ENCODE data around the gene STX7. TPM values are rescaled to one million over a fixed set of nuclear protein-coding genes. Genes with fewer than 3 reads are reported as not detected.

STX7 gene
- total RNA-seq, 4 donors from 2014 or later: 23.7 to 34.1 (median 26.8) TPM

GRCh38 chr6:132506869-132507808, 5.8 kb downstream of the STX7 start:
- Histone ChIP-seq H3K4me1 (peaks cover 16 to 50% (median 17%) of the 10 kb centered on the region in 3 donors), H3K36me3 (peaks cover 2 to 21% (median 4%) of the 10 kb centered on the region in 3 donors)

DNA sequence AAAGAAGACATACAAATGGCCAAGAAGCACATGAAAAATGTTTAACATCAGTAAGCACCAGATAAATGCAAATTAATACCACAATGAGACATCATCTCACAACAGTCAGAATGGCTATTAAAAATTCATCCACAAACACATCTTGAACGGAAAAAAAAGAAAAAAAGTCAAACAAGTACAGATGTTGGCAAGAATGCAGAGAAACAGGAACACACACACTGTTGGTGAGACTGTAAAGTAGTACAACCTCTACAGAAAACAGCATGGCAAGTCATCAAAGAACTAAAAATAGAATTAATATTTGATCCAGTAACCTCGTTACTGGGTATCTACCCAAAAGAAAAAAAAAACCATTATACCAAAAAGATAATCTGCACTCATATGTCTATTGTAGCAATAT, 6.5 kb downstream of the STX7 start:
- H3K9me3 ChIP-seq: no peaks in the 10 kb centered on the region
- 40 to 58% methylated on average over 2 of the region's 2 CpGs for WGBS, 2 donors
- peaks cover 6 to 28% (median 8%) of the 10 kb centered on the region in 3 donors for H3K36me3 ChIP-seq
- intact Hi-C loops (cut with DNase I): no loop called here
- H3K4me1 ChIP-seq: peaks cover 11 to 43% (median 16%) of the 10 kb centered on the region in 3 donors
- H3K27me3 ChIP-seq: no peaks in the 10 kb centered on the region
- no peak overlapping the region for H3K27ac ChIP-seq
- H3K4me3 ChIP-seq: no peak overlapping the region
- TF ChIP-seq CTCF (IDR thresholded peaks at IDR 0.05): no peak
- TF ChIP-seq POLR2A (IDR thresholded peaks at IDR 0.05): no peak
- no peak for DNase-seq

More at GRCh38 chr6:132506869-132507808, 5.8 kb downstream of the STX7 start:
- no peak overlapping the region for H3K4me3 ChIP-seq
- no peak for DNase-seq
- H3K27ac ChIP-seq: no peak overlapping the region
- intact Hi-C loops (cut with DNase I): no loop called here
- TF ChIP-seq CTCF (IDR thresholded peaks at IDR 0.05) (no peak), POLR2A (IDR thresholded peaks at IDR 0.05) (no peak)
- H3K9me3 ChIP-seq: no peaks in the 10 kb centered on the region
- H3K27me3 ChIP-seq: no peaks in the 10 kb centered on the region
- WGBS, 2 donors: 93 to 96% methylated on average over 5 of the region's 5 CpGs

GRCh38 chr6:132505158-132505557, 7.8 kb downstream of the STX7 start:
- Histone ChIP-seq H3K36me3 (peaks cover 6 to 41% (median 8%) of the 10 kb centered on the region in 3 donors), H3K4me1 (peaks cover 6 to 39% (median 8%) of the 10 kb centered on the region in 3 donors), H3K9me3 (no peaks in the 10 kb centered on the region), H3K27me3 (no peaks in the 10 kb centered on the region), H3K4me3 (no peak overlapping the region), H3K27ac (peak overlapping the region in 1 of 4 donors; percentile 22)
- no peak for TF ChIP-seq CTCF (IDR thresholded peaks at IDR 0.05)
- no peak for TF ChIP-seq POLR2A (IDR thresholded peaks at IDR 0.05)
- 88 to 100% methylated on average over 1 of the region's 1 CpG for WGBS, 2 donors
- no peak for DNase-seq
- intact Hi-C loops (cut with DNase I): no loop called here

DNA sequence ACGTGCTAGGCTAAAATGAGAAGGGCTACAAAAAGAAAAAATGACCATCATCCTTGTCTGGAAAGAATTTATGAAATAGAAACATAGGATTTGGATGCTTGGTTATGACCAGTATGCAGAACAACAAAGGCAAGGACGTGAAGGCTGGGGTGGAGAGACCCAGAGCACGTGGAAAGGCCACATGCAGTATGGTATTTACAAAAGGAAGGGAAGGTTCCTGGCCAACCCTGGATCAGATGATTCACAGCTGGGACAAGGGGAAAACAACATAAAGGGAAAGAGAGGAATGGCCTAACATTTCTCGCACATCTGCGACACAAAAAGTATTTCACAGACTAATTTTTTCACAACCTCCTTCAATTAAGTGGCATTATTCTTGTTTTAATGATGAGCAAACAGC, 8.2 kb downstream of the STX7 start:
- TF ChIP-seq CTCF (IDR thresholded peaks at IDR 0.05) (no peak), POLR2A (IDR thresholded peaks at IDR 0.05) (no peak)
- intact Hi-C loops (cut with DNase I): no loop called here
- Histone ChIP-seq H3K36me3 (peaks cover 6 to 45% (median 8%) of the 10 kb centered on the region in 3 donors), H3K27me3 (no peaks in the 10 kb centered on the region), H3K9me3 (no peaks in the 10 kb centered on the region), H3K27ac (peak overlapping the region in 1 of 4 donors; percentile 22), H3K4me1 (peaks cover 6 to 39% (median 8%) of the 10 kb centered on the region in 3 donors), H3K4me3 (no peak overlapping the region)
- DNase-seq: no peak
- 63 to 78% methylated on average over 5 of the region's 5 CpGs for WGBS, 2 donors

GRCh38 chr6:132499757-132500156, 13.2 kb downstream of the STX7 start:
- intact Hi-C loops (cut with DNase I): no loop called here
- no peak overlapping the region for H3K4me3 ChIP-seq
- no peaks in the 10 kb centered on the region for H3K27me3 ChIP-seq
- no peaks in the 10 kb centered on the region for H3K9me3 ChIP-seq
- no peak for DNase-seq
- TF ChIP-seq POLR2A (IDR thresholded peaks at IDR 0.05) (no peak), CTCF (IDR thresholded peaks at IDR 0.05) (no peak)
- H3K4me1 ChIP-seq: peaks cover 0 to 44% (median 12%) of the 10 kb centered on the region in 3 donors
- H3K36me3 ChIP-seq: peaks cover 6 to 63% (median 8%) of the 10 kb centered on the region in 3 donors
- WGBS, 2 donors: 56 to 57% methylated on average over 4 of the region's 4 CpGs
- no peak overlapping the region for H3K27ac ChIP-seq

Measured in esophagus squamous epithelium (tissue), 5 donors.